SJCRH30 (cell line): ENCODE results near the gene MAP3K4. TPM values are rescaled to one million over a fixed set of nuclear protein-coding genes. Genes with fewer than 3 reads are reported as not detected.
A peak's percentile ranks its signal among the peaks of the same experiment; 100 is the strongest.

Source experiments
- DNase-seq, 2 experiments: peaks; one replicate each; pipeline ENCODE4 v3.0.0-alpha.2; 2015 to 2020
- H3K27ac ChIP-seq: fragments of 250-450 bp; sonication (Bioruptor Pico); 2 replicates; pipeline ENCODE4 v1.5.1; 2020; ENCODE audit warnings: mild to moderate bottlenecking, moderate library complexity
- H3K27me3 ChIP-seq: fragments of 250-450 bp; sonication (Bioruptor Pico); 2 replicates; pipeline ENCODE4 v1.5.1; 2020; ENCODE audit warnings: mild to moderate bottlenecking, moderate library complexity
- H3K36me3 ChIP-seq: fragments of 250-450 bp; sonication (Bioruptor Pico); 2 replicates; pipeline ENCODE4 v1.5.1; 2020; ENCODE audit warnings: mild to moderate bottlenecking, moderate library complexity
- H3K4me1 ChIP-seq: fragments of 250-450 bp; sonication (Bioruptor Pico); 2 replicates; pipeline ENCODE4 v1.5.1; 2020; ENCODE audit warnings: mild to moderate bottlenecking, moderate library complexity
- H3K4me3 ChIP-seq: fragments of 250-450 bp; sonication (Bioruptor Pico); 2 replicates; pipeline ENCODE4 v1.5.1; 2020; ENCODE audit warnings: mild to moderate bottlenecking, moderate library complexity
- H3K9me3 ChIP-seq: fragments of 250-450 bp; sonication (Bioruptor Pico); replicated peaks from 2 replicates; pipeline ENCODE4 v1.5.1; 2020; ENCODE audit warnings: mild to moderate bottlenecking, moderate library complexity
- total RNA-seq: library from RNA; depleted of rRNA; stranded (reverse); fragments of >200 nt; shearing (Covaris generic); gene quantifications from 2 replicates; pipeline ENCODE4 v1.2.3, GENCODE V29; 2014

MAP3K4 gene
- total RNA-seq, 1 experiment from 2014 or later: 44.7 TPM

DNA sequence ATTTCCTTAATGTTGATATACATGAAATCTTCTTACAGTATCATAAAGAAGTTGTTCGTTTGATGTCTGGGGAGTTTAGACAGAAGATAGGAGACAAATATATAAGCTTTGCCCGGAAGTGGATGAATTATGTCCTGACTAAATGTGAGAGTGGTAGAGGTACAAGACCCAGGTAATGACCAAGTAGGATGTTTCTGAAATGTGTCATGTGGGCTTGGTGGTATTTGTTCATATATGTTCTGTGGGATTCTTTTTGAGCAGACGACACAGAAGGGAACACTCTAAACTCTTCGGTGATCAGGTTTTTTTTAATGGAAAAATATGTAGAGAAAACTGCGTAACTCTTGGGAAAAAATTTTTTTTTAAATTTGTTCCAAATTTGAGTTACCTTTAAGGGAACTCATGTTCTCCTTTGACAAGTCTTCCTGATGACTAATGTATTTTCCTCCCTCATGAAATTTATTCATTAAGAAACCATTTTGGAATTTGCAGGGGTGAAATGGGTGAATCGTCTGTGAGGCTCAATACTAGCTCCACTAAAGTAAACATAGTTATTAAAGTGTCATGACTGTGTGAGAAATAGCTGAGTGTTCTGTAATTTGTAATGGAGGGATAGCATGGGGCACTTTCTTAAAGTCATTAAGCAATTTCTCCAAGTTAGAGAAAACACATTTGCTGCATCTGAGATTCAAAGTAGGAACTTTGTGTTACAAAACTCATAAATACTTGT lies 100.6 kb downstream of the MAP3K4 start:
- no peaks in the 10 kb centered on the region for H3K27me3 ChIP-seq
- H3K4me3 ChIP-seq: no peak overlapping the region
- no peaks in the 10 kb centered on the region for H3K4me1 ChIP-seq
- H3K36me3 ChIP-seq: peaks cover 54% of the 10 kb centered on the region
- DNase-seq: no peak
- no peaks in the 10 kb centered on the region for H3K9me3 ChIP-seq
- no peak overlapping the region for H3K27ac ChIP-seq

DNA sequence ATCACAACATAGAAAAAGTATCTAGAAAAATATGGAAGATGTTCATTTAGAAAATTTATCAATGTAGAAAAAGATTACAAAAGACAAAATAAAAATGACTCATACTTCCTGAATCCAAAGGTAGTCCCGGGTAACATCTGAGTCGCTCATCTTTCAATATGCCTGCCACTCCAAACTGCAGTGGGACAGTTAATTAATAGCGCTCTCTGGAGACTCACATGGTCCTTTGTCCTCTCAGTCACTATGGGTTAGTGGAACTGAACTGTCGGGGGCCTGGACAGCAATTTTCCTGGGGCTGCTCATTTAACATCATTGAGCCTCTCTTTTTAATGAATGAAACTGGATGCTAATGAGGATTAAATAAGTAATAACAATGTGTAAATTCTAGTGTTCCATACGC lies 103.4 kb downstream of the MAP3K4 start:
- Histone ChIP-seq H3K9me3 (no peaks in the 10 kb centered on the region), H3K4me1 (no peaks in the 10 kb centered on the region), H3K4me3 (no peak overlapping the region), H3K36me3 (peaks cover 35% of the 10 kb centered on the region), H3K27me3 (no peaks in the 10 kb centered on the region), H3K27ac (no peak overlapping the region)
- DNase-seq: no peak

DNA sequence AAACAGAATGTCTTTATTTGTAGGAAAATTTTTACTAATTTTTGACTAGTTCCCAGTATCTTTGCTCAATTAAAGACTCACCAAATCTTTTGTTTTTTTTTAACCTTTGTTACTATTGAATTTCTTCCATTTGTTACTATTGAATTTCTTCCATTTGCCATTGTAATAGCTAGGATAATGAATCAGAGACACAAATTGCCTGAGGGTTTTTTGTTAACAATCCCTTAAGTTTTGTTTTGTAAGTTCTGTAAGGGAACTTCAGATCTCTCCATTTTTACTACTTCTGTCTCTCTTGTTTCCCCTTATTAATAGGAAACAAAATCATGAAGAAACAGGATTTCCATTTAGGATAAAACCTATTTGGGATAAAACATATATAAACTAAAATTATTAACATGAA lies 104.3 kb downstream of the MAP3K4 start:
- H3K4me1 ChIP-seq: no peaks in the 10 kb centered on the region
- H3K27ac ChIP-seq: no peak overlapping the region
- no peak for DNase-seq
- H3K9me3 ChIP-seq: no peaks in the 10 kb centered on the region
- peaks cover 35% of the 10 kb centered on the region for H3K36me3 ChIP-seq
- no peaks in the 10 kb centered on the region for H3K27me3 ChIP-seq
- no peak overlapping the region for H3K4me3 ChIP-seq

DNA sequence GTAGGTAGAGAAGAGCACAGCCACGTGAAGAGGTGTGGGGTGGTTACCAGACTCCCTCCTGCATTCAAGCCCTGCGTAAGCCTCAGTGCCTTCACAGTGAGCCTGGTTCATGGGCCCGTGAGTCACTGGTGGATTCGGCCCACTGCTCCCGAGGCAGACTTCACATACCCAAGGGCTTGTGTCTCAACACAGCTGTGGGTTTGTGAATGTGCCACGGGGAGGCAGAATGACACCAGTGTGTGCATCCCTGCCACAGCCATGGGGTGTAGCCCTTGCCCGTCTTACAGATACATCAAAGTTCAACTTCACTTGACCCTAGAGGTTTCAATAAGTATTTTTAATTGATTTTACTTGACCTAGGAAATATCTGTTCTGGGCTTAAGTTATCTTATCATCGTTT lies 108.5 kb downstream of the MAP3K4 start:
- Histone ChIP-seq H3K36me3 (peaks cover 34% of the 10 kb centered on the region), H3K27me3 (no peaks in the 10 kb centered on the region), H3K4me3 (no peak overlapping the region), H3K9me3 (no peaks in the 10 kb centered on the region), H3K27ac (no peak overlapping the region), H3K4me1 (no peaks in the 10 kb centered on the region)
- DNase-seq: peak in 1 of 2 experiments; percentile 26

DNA sequence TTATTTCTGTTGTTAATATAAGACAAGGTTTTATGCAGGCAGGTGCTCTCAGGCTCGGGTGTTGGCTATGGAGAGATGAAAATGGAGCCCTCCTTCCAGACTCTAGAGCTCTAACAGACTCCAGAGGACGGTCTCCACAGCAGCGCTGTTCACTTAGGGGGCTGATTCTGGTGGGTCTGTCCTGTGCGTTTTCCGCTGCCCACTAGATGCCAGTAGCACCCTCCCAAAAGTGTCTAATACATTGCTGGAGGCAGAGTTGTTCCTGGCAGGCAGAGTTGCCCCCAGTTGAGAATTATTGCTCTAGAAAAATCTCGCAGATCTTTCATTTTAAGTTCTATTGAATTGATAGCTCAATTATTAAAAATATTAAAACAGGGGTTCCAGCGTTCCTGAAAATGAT lies 109.9 kb downstream of the MAP3K4 start:
- H3K9me3 ChIP-seq: no peaks in the 10 kb centered on the region
- no peak overlapping the region for H3K4me3 ChIP-seq
- DNase-seq: peak; percentile 31 to 62
- H3K27ac ChIP-seq: no peak overlapping the region
- no peaks in the 10 kb centered on the region for H3K4me1 ChIP-seq
- H3K27me3 ChIP-seq: no peaks in the 10 kb centered on the region
- peaks cover 39% of the 10 kb centered on the region for H3K36me3 ChIP-seq

DNA sequence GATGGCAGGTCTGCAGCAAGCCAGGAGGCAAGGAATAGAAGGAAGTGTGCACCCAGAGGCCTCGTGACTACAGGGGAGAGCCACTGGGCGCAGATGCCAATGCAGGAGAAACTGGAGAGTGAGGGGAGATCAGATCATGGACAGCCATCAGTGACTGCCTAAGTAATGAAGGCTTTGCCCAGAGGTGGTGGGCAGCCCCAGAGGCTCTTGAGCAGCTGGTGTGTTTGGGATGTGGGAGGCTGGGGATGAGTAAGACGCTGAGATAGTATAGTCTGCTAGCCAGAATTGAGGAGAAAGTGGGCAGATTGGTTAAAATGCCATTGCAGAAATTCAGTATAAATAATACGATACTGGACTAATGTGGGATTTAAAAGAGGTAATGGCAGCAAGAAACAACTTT lies 111.9 kb downstream of the MAP3K4 start:
- H3K9me3 ChIP-seq: no peaks in the 10 kb centered on the region
- no peak overlapping the region for H3K27ac ChIP-seq
- no peaks in the 10 kb centered on the region for H3K27me3 ChIP-seq
- H3K4me1 ChIP-seq: no peaks in the 10 kb centered on the region
- H3K36me3 ChIP-seq: peaks cover 45% of the 10 kb centered on the region
- no peak overlapping the region for H3K4me3 ChIP-seq
- no peak for DNase-seq

DNA sequence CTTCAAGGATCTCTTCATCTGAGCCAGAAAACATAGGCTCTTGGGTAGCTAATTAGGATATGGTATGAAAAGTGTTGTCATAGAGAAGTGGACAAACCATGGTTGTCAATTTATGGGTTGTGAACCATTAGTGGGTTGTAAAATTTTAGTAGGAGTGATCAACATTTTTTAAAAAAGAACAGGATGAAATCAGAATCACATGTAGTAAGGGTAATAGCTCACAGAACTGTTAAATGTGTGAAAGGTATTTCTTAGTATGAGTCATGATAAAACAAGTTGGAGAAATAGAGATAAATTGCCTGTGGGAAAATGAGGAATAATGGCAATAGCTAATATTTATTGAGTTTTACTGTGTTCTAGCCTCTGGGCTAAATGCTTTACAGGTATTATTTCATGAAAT lies 113.4 kb downstream of the MAP3K4 start:
- Histone ChIP-seq H3K36me3 (peaks cover 58% of the 10 kb centered on the region), H3K27ac (no peak overlapping the region), H3K27me3 (no peaks in the 10 kb centered on the region), H3K4me1 (no peaks in the 10 kb centered on the region), H3K4me3 (no peak overlapping the region), H3K9me3 (no peaks in the 10 kb centered on the region)
- no peak for DNase-seq

DNA sequence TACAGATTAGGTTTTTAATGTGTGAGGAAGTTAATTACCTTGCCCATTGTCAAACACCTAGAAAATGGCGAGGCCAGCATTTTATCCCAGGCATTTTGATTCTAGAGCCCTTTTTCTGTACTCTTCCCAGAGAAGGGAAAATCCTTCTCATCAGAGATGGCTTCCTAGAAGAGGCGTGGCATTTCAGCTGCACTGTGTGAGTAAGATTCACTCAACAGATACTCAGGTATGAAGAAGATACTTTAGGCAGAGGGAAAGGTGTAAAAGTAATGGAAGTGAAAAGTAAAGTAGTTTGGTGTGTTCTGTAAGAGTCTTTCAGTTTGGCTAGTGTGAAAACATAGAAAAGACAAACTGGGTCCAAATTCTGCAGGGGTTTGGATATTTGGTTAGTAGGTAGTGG lies 113.8 kb downstream of the MAP3K4 start:
- Histone ChIP-seq H3K4me3 (no peak overlapping the region), H3K36me3 (peaks cover 62% of the 10 kb centered on the region), H3K4me1 (no peaks in the 10 kb centered on the region), H3K9me3 (no peaks in the 10 kb centered on the region), H3K27me3 (no peaks in the 10 kb centered on the region), H3K27ac (no peak overlapping the region)
- DNase-seq: no peak

DNA sequence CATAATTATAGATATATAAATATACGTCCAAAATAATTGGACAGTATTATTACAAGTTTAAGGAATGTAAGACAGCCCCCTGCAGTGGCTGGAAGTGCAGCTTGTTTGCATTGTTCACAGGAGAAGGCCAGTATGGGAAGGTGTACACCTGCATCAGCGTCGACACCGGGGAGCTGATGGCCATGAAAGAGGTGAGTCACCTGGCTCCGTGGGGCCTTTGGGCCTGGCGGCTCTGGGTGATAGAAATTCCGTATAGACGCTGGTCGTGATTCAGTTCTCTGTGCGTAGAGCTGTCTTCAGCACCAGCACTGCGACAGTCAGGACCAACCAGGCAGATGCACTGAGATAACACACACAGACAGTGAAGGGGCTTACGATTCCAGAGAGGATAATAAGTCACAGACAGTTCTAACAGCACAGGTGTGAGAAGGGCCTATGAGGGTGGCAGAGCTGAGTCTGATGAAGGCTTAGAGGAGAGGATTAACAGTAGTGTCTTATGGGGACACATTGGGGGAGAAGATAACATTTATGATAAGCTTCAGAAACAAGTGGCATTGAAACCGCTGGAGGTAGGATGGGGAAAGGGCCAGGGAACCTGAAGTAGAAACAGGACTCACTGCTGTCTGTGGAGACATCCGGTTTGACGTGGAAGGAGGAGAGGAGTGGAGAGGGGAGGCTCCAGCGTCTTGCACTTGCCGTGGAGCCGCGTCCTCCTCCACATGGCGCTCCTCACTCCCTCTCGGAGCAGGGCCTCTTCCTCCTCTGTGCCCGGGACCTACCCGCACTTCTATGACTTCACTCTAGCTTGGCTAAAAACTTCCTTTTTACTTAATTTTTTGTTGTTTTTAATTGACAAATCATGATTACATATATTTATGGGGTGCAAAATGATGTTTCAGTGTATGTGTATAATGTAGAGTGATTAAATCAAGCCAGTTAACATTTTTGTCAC lies 116.5 kb downstream of the MAP3K4 start:
- no peak overlapping the region for H3K4me3 ChIP-seq
- no peaks in the 10 kb centered on the region for H3K4me1 ChIP-seq
- no peak overlapping the region for H3K27ac ChIP-seq
- no peak for DNase-seq
- H3K9me3 ChIP-seq: no peaks in the 10 kb centered on the region
- H3K36me3 ChIP-seq: peaks cover 72% of the 10 kb centered on the region
- no peaks in the 10 kb centered on the region for H3K27me3 ChIP-seq

DNA sequence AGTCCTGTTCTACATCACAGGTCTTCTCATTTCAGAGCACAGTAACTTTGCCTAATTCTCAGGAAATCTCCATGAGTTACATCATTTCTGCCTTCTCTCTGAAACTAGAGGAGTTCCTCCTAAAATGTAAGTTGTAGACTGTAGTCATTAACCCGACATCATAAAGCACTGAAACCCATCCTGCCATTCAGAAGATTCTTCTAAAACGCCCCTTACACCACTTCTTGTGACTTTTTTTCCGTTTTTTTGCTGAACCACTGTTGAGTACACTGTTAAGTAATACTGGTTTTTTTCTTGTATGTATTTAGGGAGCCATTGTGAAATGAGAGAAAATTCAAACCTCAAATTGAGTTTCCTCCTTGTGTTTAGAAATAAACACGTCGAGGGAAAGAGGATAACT lies 117.3 kb downstream of the MAP3K4 start:
- DNase-seq: no peak
- Histone ChIP-seq H3K4me3 (no peak overlapping the region), H3K27me3 (no peaks in the 10 kb centered on the region), H3K4me1 (no peaks in the 10 kb centered on the region), H3K27ac (no peak overlapping the region), H3K9me3 (no peaks in the 10 kb centered on the region), H3K36me3 (peaks cover 75% of the 10 kb centered on the region)

DNA sequence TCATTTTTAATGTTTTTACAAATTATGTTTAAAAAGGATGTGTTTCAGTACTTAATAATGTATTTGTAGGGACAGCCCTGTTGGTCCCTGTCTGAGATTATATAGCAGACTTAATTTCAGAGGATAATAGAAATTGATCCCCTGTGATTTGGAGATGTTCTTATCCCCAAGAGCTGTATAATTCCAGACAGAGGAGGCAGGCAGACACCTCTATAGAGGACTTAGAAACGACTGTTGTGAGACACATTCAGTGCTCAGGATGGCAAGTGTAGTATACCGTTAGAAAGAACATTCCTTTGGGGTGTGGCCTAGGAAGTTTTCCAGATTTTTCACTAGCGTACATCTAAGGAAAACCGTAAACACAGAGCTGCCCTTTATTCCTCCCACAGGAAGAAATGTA lies 117.8 kb downstream of the MAP3K4 start:
- H3K27me3 ChIP-seq: no peaks in the 10 kb centered on the region
- H3K9me3 ChIP-seq: no peaks in the 10 kb centered on the region
- DNase-seq: no peak
- H3K27ac ChIP-seq: no peak overlapping the region
- H3K4me1 ChIP-seq: no peaks in the 10 kb centered on the region
- H3K36me3 ChIP-seq: peaks cover 79% of the 10 kb centered on the region
- no peak overlapping the region for H3K4me3 ChIP-seq

DNA sequence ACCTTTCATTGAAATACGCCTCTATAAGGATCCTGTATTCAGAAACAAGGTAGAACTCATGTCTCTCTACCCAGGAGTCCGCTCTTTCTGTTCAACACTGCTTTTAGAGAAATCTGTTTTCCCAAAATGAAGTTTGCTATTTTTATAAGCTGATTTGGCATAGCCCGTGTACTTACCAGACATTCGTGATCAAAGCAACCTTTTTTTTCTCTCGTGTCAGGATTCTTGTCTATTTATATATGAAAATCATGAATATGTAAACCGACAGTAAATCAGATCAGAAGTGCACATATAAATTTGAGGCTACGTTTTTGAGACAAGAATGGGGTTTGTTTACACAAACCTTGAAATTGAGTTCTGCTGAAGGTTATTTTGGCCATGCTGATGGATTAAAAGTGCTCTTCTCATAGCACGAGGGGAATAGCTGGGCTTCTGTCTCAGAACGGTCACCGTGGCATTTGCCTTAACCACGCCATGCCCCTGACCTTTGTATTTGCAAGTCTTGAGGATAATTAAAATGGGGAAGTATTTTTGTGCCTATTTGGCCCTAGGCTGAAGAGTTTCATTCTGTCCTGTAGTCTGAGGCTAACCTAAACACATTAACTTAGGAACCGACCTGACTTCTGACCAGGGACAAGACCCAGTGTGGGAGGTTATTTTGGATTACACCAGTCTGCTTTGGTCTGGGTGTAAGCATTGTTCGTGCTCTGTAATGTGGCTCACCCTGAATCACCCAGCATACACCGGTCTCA lies 118.6 kb downstream of the MAP3K4 start:
- Histone ChIP-seq H3K27ac (no peak overlapping the region), H3K4me1 (no peaks in the 10 kb centered on the region), H3K4me3 (no peak overlapping the region), H3K36me3 (peaks cover 78% of the 10 kb centered on the region), H3K9me3 (no peaks in the 10 kb centered on the region), H3K27me3 (no peaks in the 10 kb centered on the region)
- no peak for DNase-seq

DNA sequence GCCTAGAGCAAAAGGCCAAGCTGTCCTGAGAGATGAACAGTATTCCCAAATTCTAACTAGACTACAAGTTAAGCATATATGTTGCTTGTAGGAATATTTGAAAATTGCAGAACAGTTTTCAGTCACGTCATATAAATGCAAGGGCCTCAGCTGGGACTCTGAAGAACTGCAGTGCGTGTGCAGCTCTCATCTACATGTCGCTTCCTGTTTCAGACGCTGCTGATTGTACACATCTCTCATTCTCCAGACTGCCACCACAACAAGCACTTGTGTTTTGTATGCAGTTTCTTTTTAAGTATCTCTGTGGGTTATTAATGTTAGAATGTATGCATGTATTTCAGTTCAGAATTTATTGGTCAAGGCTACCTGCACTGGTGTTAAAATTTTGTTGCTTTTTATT lies 119.7 kb downstream of the MAP3K4 start:
- H3K4me3 ChIP-seq: no peak overlapping the region
- H3K36me3 ChIP-seq: peaks cover 78% of the 10 kb centered on the region

DNA sequence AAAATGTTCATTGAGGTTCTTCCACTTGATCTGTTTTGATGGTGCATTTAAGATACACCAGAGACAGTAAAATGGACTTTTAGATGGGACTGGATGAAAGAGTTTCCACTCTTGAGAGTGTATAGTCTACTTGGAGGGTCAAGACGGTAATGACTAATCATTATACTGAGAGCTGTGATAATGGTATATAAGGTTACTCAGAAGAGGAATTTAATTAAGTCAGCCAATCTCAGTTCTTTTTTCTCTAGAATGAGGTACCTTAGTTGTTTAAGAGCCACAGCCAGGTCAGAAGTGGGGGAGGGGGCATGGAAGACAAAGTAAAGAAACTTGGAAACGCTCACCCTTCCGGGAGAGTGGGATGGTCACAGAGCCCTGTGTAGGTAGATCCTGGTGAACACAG lies 123.9 kb downstream of the MAP3K4 start:
- no peaks in the 10 kb centered on the region for H3K27me3 ChIP-seq
- DNase-seq: no peak
- H3K9me3 ChIP-seq: no peaks in the 10 kb centered on the region
- no peak overlapping the region for H3K4me3 ChIP-seq
- H3K36me3 ChIP-seq: peaks cover 62% of the 10 kb centered on the region
- no peak overlapping the region for H3K27ac ChIP-seq
- H3K4me1 ChIP-seq: no peaks in the 10 kb centered on the region

More for the DNA sequence above, 119.7 kb downstream of the MAP3K4 start:
- DNase-seq: no peak
- Histone ChIP-seq H3K27me3 (no peaks in the 10 kb centered on the region), H3K4me1 (no peaks in the 10 kb centered on the region), H3K9me3 (no peaks in the 10 kb centered on the region), H3K27ac (no peak overlapping the region)

DNA sequence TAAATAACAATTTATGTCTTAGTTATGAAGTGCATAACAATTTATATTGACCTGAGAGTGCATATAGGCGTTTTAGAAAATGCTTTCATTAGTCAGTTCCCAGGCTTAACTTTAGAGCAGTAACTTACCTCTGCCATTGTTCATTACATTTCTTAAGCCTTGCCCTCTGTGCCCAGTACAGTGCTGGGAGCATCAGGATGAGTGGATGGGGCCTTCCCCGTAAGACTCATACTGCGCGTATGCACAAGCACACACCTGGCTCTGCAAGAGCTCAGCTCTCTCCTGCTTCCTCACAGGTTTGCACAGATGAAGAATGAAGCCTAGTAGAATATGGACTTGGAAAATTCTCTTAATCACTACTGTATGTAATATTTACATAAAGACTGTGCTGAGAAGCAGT lies 125.0 kb downstream of the MAP3K4 start:
- no peak for DNase-seq
- H3K9me3 ChIP-seq: no peaks in the 10 kb centered on the region
- H3K27ac ChIP-seq: no peak overlapping the region
- H3K4me1 ChIP-seq: no peaks in the 10 kb centered on the region
- H3K27me3 ChIP-seq: no peaks in the 10 kb centered on the region
- peaks cover 56% of the 10 kb centered on the region for H3K36me3 ChIP-seq
- no peak overlapping the region for H3K4me3 ChIP-seq
